COLO668 (cell line): ENCODE results near the gene SMIM36.
"Not testable (repeated sequence)": the region's sequence is repeated elsewhere in the genome, so short reads cannot be mapped to it uniquely, and the experiment has no call there.

Experiments used
- DNase-seq: peaks from one replicate; lab custom pipeline; 2025; ENCODE audit not compliant: unreplicated experiment; lab: John Stamatoyannopoulos, UW

The SMIM36 gene

DNA sequence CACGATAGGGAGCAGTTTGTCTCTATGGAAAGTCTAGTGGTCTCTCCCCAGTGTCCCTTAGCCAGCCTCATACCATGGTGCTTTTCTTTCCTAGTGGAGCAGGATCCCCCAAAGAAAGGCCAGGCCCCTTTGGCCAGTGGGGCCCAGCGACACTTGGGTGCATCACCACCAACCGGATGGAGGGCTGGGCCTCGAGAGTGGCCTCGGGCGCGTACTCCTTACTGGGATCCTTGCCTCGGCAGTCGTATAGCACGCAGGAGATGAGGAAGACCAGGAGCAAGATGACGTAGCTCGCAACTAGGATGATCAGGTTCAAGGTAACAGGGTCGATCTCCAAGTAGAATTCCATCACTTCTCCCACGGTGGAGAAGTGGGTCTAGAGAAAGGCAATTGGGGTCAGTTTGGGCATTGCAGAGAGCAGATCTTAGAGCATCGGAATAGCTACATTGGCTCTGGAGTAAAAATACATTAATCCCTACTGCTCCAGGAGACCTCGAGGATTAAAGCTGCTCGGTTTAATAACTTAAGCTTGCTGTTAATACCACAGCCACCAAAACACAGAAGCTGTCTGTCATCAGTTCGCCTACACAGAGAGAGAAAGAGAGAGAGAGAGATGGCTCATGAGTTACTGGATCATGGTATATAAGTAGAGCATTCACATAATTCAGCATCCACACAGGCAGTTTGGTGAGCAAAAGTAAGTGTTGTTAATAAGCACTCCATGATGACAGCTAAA, at the start of gene SMIM36:
Gene SMIM36, minus strand, starts transcription at position 467 of the 736 bp plus-strand sequence.
- no peak for DNase-seq

DNA sequence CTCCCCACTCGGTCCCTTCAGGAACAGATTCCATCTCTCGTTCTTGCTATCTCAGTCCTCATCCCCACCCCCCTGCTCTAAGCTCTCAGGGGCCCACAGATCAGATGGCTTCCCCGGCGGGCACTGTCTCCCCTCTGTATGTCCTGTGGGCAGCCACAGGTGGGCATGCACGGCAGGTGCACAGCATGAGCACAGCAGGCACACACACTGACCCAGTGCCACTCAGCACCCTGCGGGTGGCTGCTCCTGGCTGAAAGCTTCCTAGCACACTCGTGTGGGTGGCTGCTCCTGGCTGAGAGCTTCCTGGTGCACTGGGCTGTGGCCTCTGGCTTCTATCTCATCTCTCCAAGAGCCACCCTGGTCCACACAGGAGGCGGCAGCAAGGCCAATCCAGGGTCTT, 44.5 kb upstream of the SMIM36 start:
- no peak for DNase-seq

DNA sequence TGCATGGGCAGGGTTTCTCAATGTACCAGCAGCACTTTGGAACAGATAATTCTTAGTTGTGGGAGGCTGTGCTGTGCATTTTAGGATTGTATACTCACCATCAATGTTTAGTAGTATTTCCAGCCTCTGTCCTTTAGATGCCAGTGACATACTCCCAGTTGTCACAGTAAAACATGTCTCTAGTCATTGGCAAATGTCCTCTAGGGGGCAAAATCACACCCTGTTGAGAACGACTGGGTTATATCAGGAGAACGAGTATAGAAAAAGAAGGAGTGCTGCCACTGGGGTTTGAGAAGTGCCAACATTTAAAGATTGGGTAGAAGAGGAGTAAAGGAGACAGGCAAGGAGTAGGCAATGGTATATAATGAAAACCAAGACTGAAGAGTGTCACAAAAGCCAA, 37.9 kb upstream of the SMIM36 start:
- DNase-seq: no peak

DNA sequence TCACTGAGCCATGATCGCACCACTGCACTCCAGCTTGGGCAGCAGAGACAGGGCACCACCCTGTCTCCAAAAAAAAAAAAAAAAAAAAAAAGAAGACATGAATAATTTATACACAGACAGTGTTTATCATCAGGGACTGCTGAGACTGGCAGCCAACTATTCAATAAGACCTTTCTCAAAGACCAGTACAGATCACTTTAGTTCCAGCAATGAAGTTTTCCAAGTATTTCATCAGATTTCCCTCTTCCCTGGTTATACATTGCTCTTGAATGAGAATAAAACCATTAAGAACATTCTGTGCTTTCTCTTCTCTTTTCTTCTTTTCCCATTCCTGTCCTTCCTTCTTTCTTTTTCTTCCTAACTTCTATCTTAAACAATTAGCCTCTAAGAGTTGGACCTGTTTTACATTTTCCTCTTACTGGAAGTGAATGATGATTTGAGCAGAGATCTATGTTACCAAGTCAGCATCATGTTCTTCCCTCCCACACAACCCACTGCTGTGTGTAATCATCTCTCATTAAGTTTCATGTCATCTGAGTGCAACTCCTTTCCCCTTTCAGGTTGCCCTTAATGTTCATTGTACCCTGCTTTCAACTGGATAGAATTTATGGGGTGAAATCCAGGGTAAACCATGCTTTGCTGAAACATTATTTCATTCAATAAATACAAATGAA, 35.9 kb upstream of the SMIM36 start:
- DNase-seq: no peak

DNA sequence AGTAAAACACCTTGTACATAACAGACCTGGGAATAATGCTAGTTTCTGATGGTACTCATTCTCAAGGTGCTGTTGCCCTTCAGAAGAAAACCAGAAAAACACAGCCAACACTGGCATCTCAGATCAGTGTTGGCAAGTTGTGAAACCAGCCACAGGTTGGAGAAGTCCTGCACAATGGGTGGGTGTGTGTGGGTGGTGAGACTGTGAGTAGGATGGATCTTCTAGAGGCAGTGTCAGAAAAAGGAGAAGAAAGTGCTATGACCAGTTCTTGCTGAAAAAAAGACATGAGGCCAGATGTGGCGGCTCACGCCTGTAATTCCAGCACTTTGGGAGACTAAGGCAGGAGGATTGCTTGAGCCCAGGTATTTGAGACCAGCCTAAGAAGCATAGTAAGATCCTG, 35.2 kb upstream of the SMIM36 start:
- DNase-seq: no peak

DNA sequence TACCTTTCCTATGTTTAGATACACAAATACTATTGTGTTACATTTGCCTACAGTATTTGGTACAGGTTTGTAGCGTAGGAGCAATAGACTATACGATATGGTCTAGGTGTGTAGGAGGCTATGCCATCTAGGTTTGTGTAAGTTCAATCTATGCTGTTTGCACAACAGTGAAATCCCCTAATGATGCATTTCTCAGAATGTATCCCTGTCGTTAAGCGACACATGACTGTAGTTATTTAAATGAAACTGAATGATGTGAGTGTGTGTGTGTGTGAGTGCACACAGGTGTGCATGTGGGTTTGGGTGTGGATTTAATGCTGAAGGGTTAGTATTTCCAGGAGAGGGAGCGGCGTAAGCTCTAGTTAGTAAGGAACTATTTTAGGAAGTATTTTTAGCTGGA, 34.6 kb upstream of the SMIM36 start:
- DNase-seq: no peak

DNA sequence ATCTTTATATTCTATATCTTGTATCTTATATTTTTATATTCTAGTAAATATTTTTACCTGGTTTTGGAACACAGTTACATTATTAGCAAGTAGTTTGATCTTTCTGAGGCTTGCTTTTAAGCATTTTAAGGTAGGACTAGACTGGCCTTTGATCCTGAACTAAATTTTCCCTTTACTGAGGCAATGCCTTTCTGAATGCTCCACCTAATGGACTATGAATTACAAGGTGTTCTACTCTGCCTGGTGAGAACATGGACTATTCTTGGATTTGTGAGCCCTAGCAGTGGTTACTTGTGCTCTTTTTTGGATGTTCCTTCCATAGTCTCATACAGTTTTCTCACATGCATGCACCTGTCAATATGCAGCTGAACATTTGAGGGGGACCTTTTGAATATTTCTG, 32.5 kb upstream of the SMIM36 start:
- no peak for DNase-seq

DNA sequence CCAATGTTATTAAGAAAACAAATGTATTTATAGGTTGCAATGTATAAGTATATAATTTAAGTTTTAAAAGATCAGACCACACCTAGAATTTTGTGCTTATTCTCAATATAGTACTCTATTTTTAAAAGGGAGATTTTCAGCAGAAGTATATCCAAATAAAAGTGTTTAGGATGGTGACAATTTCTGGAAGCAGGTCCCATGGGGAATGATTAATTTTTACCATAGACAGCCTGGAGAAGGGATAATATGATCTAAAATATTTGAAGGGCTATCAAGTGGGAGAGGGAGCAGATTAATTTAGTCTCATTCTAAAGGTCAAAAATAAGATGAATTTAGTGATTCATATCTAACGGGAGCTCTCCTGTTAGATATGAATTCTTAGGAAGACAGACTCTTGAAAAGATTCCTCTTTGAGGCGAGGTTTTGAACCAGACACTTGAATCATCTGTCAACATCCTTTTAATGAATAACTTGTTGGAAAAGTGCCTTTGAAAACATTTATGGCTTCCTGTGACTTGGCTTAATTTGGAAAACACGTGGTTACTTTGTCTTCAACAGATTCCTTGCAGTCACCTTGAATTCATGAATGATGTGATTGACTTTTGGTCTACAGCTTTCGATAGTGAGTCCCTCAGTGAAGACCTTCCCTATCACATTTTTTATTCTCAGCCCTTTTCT, 29.3 kb upstream of the SMIM36 start:
- DNase-seq: no peak

DNA sequence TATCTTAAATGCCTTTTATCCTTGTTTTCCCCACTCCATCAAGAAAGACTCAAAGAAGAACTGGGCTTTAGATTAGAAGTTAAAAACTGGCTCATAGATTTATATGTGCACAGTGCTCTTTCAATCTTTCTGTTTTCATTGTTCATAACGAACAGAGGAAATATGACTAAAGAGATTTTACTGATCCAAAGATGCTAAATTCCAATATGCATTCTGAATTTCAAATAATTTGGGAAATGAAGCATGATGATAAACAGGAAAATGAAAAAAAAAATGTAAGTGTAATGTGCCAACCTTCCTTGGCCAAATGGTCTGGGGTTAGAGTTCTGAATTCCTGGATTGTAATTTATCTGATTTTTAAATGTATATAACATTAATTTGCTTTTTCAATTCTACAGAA, 25.0 kb upstream of the SMIM36 start:
- no peak for DNase-seq

DNA sequence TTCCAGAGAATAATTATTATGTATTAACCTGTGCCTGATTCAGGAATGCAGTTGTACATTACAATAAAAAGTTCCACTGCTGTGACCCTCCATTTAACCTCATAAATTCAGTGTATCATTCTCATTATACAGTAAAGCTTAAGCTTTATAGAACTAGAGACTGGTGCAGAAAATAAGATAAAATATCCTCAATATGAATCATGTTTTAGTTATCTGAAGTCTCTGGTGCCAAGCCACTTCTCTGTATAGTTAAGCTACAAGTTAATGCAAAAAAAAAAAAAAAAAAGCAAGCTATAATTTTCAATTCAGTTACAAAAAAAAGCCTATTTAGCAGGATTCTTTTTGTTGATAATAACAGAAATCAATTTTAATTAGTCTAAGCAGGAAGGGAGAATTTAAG, 22.4 kb upstream of the SMIM36 start:
- DNase-seq: no peak

DNA sequence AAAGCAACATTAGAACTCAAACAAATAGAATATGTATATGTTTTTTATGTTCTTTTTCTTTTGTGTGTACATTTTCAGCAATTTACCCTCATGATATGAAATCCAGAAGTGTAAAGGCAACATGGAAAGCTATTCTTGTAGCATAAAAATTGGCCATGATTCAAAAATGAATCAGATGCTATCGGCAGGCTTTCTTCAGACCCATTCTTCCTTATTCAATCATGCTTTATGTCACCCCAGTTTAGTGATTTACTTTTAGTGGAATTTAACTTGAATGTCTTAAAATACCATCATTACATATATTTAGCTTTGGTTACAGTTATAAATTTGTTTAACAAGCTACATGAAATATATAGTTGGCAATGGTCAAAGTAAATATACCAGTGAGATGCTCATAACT, 21.4 kb upstream of the SMIM36 start:
- DNase-seq: no peak

DNA sequence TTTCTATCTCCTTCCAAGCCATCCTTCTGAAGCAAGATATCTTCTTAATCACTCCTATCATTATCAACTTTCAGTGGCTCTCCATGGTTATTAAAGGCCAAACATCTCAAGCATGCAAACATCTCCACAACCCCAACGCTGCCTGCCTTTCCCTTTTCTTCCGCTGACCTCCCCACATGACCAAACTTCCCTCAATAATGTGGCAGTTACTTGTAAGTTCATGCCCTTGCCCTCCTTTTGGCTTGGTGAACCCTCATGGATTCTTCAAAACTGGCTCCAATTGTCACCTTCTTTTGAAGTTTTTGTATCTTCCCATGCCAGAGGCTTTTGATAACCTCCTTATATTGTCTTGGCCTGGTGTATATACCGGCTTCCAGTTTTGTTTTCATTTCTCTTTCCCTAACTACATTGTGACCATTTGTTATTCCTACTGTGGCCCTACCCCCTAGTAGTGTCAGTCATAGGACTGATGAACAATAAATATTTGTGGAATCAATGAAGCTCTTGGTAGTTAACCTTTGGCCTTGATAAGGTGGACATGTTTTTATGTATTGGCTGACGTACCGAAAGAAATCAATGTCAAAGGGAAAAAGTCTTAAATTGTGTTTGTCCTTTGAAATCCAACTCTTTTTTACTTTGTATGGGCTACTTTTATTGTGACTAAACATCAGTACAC, 19.9 kb upstream of the SMIM36 start:
- no peak for DNase-seq

DNA sequence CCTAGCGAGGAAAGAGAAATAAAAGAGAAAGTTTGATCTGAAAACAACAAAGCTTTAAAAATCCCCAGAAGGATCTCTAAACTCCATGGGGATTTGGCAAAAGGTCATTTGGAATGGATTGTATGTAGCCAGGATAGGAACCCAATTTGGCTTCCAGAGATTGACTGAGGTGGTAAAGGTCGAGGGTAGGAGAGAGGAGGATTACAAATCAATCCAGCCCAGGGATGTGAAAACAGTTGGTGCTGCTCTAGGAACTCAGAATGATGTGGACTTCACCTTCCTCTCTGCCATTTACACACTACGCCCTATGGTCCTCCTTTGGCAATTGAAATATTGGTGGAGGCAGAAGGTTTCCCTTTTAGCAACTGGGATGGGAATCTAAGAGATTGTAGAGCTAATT, 18.8 kb upstream of the SMIM36 start:
- DNase-seq: no peak

DNA sequence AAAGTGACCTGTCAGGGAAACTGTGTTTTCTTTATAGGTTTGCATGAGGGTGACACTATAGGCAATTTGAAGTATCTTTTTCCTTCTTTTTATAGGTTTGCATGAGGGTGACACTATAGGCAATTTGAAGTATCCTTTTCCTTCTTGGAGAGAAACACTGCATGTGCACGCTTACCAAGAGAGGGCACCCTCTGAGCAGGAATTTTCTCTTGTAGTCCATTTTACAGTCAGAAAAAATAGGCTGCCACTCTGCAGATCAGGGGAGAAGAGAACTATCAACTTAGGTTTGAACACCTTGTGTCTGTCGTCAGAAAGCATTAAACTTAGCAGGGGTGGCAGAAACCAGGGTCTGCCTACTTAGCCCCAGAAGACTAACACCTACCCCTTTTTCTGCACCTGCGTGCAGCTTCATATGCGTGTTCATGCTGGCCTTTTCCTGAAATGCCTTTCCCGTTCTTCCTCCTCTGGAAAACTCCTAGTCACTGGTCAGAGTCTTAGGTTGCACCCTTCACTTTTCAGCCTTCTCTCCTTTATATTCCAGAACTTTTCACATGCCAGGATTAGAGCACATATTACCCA, 16.4 kb upstream of the SMIM36 start:
- DNase-seq: peak; percentile 0

DNA sequence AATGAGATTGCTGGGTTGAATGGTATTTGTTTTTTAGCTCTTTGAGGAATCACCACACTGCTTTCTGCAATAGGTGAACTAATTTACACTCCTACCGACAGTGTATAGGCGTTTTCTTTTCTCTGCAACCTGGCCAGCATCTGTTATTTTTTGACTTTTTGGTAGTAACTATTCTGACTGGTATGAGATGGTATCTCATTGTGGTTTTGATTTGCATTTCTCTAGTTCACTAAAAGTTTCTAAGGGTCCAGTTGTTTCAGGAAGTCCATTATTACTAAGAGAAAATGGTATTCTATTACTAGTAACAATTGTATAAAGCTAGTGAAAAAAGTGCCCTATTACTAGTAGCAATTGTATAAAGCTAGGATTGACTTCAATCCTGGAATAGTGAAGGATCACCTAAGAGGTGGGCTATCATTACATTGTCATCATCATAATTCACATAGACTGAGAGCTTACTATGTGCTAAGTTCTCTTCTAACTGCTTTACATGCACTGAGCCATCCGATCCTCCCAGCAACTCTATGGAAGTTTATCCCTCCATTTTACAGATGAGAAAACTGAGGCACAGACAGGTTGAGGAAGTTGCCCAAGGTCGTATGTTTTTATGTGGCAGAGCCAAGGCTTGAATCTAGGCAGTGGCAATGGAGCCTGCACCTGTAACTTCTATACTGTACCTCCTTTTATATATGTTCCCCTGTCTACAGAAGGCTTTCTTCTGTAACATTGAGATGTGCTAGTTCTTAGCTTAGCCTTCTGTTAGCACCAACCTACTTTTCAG, 13.4 kb upstream of the SMIM36 start:
- no peak for DNase-seq

DNA sequence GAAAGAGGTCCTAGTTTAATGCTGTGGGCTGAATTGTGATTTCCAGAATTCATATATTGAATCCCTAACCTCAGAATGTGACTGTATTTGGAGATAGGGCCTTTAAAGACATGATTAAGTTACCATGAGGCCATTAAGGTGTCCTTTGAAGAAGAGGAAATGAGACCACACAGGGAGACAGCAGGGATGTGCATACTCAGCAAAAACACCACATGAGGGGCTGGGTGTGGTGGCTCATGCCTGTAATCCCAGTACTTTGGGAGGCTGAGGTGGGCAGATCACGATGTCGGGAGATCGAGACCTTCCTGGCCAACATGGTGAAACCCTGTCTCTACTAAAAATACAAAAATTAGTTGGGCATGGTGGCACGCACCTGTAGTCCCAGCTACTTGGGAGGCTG, 11.8 kb upstream of the SMIM36 start:
- not testable (repeated sequence) for DNase-seq

DNA sequence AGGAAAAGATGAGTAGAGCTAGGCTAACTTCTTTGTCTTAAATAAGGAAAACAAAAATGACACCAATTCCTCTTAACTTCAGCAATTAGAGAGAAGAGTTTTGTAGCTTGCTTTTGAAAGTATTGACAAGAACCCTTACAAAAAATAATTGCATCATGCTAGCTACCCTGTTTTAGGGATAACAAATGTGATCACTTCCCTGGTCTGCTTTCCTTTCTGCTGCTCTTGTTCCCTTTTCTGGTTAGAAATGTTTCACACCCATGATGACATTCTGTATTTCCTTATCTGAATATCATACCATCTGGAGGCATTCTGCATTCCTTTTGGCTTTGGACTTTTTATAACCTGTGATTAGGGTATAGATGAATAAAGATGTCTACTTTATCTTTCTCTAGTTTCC, 9.9 kb upstream of the SMIM36 start:
- DNase-seq: no peak

DNA sequence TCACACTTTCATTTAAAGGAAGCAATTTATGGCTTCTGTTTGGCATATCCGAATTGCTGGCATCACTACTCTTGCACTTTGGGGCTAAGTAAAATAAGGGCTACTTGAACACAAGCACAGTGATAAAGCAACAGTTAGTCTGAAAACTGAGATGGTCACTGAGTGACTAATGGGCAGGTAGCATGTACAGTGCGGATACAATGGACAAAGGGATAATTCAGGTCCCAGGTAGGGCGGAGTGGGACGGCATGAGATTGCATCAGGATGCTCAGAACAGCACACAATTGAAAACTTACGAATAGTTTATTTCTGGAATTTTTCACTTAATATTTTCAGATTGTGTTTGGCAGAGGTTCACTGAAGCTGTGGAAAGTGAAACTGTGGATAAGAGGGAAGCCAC, 9.2 kb upstream of the SMIM36 start:
- no peak for DNase-seq

DNA sequence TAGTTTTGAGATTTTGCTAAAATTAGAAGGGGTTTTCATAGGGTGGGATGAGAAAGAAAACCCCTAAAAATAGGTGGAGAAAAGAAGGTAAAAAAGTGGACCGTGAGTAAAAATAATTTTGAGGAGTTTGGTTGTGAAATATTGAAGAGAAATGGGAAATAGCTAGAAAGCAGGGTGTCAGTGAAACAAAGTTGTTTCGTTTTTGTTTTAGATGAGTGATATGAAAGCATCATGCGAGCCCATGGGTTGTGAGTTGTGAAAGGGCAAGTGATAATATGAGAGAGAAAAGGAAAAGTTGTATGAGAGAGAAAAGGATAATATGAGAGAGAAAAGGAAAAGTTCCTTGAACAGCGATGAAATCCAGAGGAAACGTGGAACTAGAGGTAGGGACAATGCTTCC, 7.3 kb upstream of the SMIM36 start:
- no peak for DNase-seq

DNA sequence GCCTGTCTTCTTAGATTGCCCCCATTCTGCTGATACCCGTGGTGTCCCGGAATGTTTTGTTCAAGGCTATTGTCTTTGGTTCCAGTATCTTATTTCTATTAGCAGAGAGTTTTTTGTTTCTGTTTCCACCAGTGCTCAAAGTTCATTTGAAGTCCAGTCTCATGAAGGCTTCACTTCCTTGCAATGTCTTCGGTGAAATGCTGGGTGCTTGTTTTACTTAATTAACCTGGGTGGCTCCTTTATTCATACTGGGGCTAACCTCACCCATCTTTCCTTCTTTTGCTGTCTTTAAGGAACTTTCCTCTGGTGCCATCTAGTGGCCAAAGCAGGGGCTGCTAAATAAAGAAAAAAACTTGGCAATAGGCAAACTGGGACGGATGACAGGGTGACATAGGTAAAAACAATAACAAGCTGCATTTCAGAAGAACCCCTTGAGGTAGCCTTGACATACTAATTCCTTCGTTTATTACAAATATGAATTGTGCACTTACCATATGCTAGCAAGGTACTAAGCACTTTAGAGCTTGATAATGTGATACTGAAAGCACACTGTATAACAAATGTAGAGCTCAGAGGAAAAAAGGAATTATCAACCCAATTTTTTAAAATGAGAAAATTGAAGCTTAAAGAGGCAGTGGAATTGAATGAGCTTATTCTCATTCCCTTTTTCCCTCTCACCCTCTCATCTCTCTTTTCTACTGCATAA, 2.8 kb upstream of the SMIM36 start:
- DNase-seq: peak; percentile 44
